ENCODE data around the gene PCDH15. TPM values are rescaled to one million over a fixed set of nuclear protein-coding genes. Genes with fewer than 3 reads are reported as not detected.

Gene PCDH15
- total and polyA plus RNA-seq, 7 experiments from 2014 or later: not detected

DNA sequence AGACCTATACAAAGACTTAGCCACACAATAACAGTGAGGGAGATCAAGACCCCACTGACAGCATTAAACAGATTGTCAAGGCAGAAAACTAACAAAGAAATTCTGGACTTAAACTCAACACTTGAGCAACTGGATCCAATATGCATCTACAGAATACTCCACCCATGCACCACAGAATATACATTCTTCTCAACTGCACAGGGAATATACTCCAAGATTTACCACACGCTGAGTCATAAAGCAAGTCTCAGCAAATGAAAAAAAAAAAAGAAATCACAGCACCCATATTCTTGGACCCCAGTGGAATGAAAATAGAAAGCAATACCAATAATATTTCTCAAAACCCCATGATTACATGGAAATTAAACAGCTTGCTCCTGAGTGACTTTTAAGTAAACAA lies 680.2 kb downstream of the PCDH15 start:
- Histone ChIP-seq H3K27me3 (ENCODE audit: control insufficient read depth in 2 of 2, insufficient read depth in 2 of 2, low read length in 2 of 2) (no peaks in the 10 kb centered on the region), H3K4me1 (ENCODE audit: control insufficient read depth in 2 of 2, insufficient read depth in 2 of 2, low read length in 2 of 2) (no peaks in the 10 kb centered on the region), H3K4me3 (ENCODE audit: low read length) (no peak overlapping the region), H3K9me3 (ENCODE audit: control insufficient read depth in 2 of 3, low read length in 3 of 3) (peaks cover 0 to 6% (median 0%) of the 10 kb centered on the region in 3 experiments), H3K36me3 (ENCODE audit: control insufficient read depth in 2 of 3, insufficient read depth in 3 of 3, low read length in 3 of 3) (no peaks in the 10 kb centered on the region), H3K27ac (ENCODE audit: low read depth, low read length) (no peak overlapping the region)
- ChIA-PET CTCF (no interaction called here), POLR2A (no interaction called here)
- H3K27ac Mint-ChIP-seq: no peak overlapping the region
- H3K27me3 Mint-ChIP-seq: no peaks in the 10 kb centered on the region
- H3K4me1 Mint-ChIP-seq: no peaks in the 10 kb centered on the region
- peaks cover 5 to 43% (median 8%) of the 10 kb centered on the region in 11 donors for H3K9me3 Mint-ChIP-seq
- ATAC-seq: no peak
- intact Hi-C loops (cut with micrococcal nuclease): no loop called here
- no peak overlapping the region for H3K4me3 Mint-ChIP-seq
- peaks cover 0 to under 1% (median 0%) of the 10 kb centered on the region in 5 donors for H3K36me3 Mint-ChIP-seq
- DNase-seq: no peak

DNA sequence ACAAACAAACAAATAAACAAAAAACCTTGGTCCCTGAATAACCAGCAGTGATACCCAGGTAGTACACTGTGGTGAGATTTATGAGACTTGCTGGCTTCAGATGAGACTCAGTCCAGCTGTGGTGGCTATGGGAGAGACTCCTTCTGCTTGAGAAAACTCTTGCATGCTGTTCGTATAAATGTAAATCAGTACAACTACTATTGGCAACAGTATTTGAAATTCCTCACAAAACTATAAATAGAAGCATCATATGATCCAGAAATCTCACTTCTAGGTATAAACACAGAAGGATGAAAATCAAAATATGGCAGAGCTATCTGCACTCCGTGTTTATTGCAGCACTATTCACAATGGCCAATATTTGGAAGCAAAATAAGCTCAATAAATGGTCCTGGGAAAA lies 692.1 kb downstream of the PCDH15 start:
- no peak overlapping the region for H3K4me3 Mint-ChIP-seq
- H3K9me3 ChIP-seq (ENCODE audit: control insufficient read depth in 2 of 3, low read length in 3 of 3): no peaks in the 10 kb centered on the region
- H3K4me1 Mint-ChIP-seq: no peaks in the 10 kb centered on the region
- intact Hi-C loops (cut with micrococcal nuclease): no loop called here
- H3K27me3 ChIP-seq (ENCODE audit: control insufficient read depth in 2 of 2, insufficient read depth in 2 of 2, low read length in 2 of 2): no peaks in the 10 kb centered on the region
- ATAC-seq (no peak), DNase-seq (no peak)
- CTCF ChIA-PET: no interaction called here
- H3K4me1 ChIP-seq (ENCODE audit: control insufficient read depth in 2 of 2, insufficient read depth in 2 of 2, low read length in 2 of 2): no peaks in the 10 kb centered on the region
- no peaks in the 10 kb centered on the region for H3K36me3 ChIP-seq (ENCODE audit: control insufficient read depth in 2 of 3, insufficient read depth in 3 of 3, low read length in 3 of 3)
- peaks cover 0 to 20% (median 3%) of the 10 kb centered on the region in 11 donors for H3K9me3 Mint-ChIP-seq
- H3K4me3 ChIP-seq (ENCODE audit: low read length): no peak overlapping the region
- H3K27me3 Mint-ChIP-seq: no peaks in the 10 kb centered on the region
- POLR2A ChIA-PET: no interaction called here
- no peak overlapping the region for H3K27ac Mint-ChIP-seq
- H3K36me3 Mint-ChIP-seq: no peaks in the 10 kb centered on the region
- H3K27ac ChIP-seq (ENCODE audit: low read depth, low read length): no peak overlapping the region

DNA sequence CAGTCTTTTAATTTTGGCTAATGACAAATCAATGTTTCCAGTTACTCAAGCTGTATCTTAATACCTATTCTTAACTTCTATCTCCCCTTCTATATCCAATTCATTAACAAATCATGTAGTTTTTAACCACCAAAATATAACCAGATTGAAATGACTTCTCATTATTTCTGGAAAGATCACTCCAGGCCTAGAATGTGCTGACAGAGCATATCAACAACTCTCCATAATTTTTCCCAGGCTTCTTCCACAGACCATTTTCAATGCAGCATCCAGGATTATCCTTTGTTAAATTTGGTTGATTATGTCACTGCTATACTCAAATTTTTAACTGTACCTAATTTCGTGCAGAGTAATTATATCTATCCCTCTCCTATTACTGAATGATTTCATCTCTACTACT lies 704.1 kb downstream of the PCDH15 start:
- no peaks in the 10 kb centered on the region for H3K4me1 Mint-ChIP-seq
- no peak for ATAC-seq
- no peaks in the 10 kb centered on the region for H3K27me3 ChIP-seq (ENCODE audit: control insufficient read depth in 2 of 2, insufficient read depth in 2 of 2, low read length in 2 of 2)

DNA sequence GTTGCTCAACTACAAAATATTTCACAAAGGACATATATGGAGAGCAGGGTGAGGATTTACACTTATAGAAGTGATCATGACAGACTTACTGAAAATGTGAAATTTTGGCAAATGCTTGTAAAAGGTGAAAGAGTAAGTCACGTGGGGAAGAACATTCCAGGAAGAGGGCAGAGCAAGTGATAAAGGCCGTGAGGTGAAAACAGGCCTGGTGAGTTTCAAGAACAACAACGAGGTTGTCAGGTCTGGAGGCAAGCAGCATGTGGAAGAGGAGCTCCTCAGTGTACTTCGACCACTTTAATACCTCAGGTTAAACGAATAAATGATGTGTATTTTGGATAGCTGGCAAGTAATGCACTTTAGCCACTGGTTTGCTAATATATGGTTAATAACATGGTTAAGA lies 706.7 kb downstream of the PCDH15 start:
- no peaks in the 10 kb centered on the region for H3K27me3 Mint-ChIP-seq
- H3K4me1 ChIP-seq (ENCODE audit: control insufficient read depth in 2 of 2, insufficient read depth in 2 of 2, low read length in 2 of 2): no peaks in the 10 kb centered on the region
- ATAC-seq: no peak
- CTCF ChIA-PET: no interaction called here
- no peaks in the 10 kb centered on the region for H3K9me3 ChIP-seq (ENCODE audit: control insufficient read depth in 2 of 3, low read length in 3 of 3)
- no peak overlapping the region for H3K4me3 ChIP-seq (ENCODE audit: low read length)
- H3K4me3 Mint-ChIP-seq: no peak overlapping the region
- no peaks in the 10 kb centered on the region for H3K36me3 ChIP-seq (ENCODE audit: control insufficient read depth in 2 of 3, insufficient read depth in 3 of 3, low read length in 3 of 3)
- H3K9me3 Mint-ChIP-seq: peaks cover 0 to 19% (median 3%) of the 10 kb centered on the region in 11 donors
- H3K27ac Mint-ChIP-seq: no peak overlapping the region
- H3K27me3 ChIP-seq (ENCODE audit: control insufficient read depth in 2 of 2, insufficient read depth in 2 of 2, low read length in 2 of 2): no peaks in the 10 kb centered on the region
- POLR2A ChIA-PET: no interaction called here
- no peaks in the 10 kb centered on the region for H3K4me1 Mint-ChIP-seq
- no peak for DNase-seq
- intact Hi-C loops (cut with micrococcal nuclease): no loop called here
- no peaks in the 10 kb centered on the region for H3K36me3 Mint-ChIP-seq
- H3K27ac ChIP-seq (ENCODE audit: low read depth, low read length): no peak overlapping the region

More for the DNA sequence above, 704.1 kb downstream of the PCDH15 start:
- Histone ChIP-seq H3K36me3 (ENCODE audit: control insufficient read depth in 2 of 3, insufficient read depth in 3 of 3, low read length in 3 of 3) (no peaks in the 10 kb centered on the region), H3K9me3 (ENCODE audit: control insufficient read depth in 2 of 3, low read length in 3 of 3) (no peaks in the 10 kb centered on the region), H3K27ac (ENCODE audit: low read depth, low read length) (no peak overlapping the region), H3K4me1 (ENCODE audit: control insufficient read depth in 2 of 2, insufficient read depth in 2 of 2, low read length in 2 of 2) (no peaks in the 10 kb centered on the region), H3K4me3 (ENCODE audit: low read length) (no peak overlapping the region)
- DNase-seq: no peak
- H3K36me3 Mint-ChIP-seq: no peaks in the 10 kb centered on the region
- ChIA-PET POLR2A (no interaction called here), CTCF (no interaction called here)
- no peaks in the 10 kb centered on the region for H3K27me3 Mint-ChIP-seq
- H3K27ac Mint-ChIP-seq: no peak overlapping the region
- intact Hi-C loops (cut with micrococcal nuclease): no loop called here
- H3K4me3 Mint-ChIP-seq: no peak overlapping the region
- H3K9me3 Mint-ChIP-seq: peaks cover 0 to 25% (median 6%) of the 10 kb centered on the region in 11 donors

DNA sequence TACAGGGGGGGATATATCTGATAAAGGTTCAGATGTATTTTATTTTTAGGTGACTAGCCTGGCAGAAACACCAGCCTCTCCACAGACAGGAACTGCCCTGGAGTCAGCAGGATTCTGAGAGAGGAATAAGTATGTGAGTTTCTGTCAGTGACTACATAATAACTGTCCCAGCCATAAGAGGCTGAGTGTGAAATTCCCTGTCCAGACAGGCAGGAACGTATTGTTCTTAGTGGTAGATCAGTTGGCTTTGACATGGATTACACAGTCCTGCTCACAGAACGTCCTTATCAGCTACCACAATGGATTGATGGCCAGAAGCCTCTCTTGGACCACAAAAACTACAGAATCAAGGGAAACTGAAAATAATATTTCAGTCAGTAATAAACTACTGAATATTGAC lies 709.8 kb downstream of the PCDH15 start:
- DNase-seq (no peak), ATAC-seq (no peak)
- H3K4me3 Mint-ChIP-seq: no peak overlapping the region
- H3K36me3 Mint-ChIP-seq: no peaks in the 10 kb centered on the region
- H3K4me3 ChIP-seq (ENCODE audit: low read length): no peak overlapping the region
- no peaks in the 10 kb centered on the region for H3K36me3 ChIP-seq (ENCODE audit: control insufficient read depth in 2 of 3, insufficient read depth in 3 of 3, low read length in 3 of 3)
- no peaks in the 10 kb centered on the region for H3K27me3 Mint-ChIP-seq
- H3K9me3 Mint-ChIP-seq: peaks cover 0 to 17% (median 4%) of the 10 kb centered on the region in 11 donors
- no peak overlapping the region for H3K27ac ChIP-seq (ENCODE audit: low read depth, low read length)
- CTCF ChIA-PET: no interaction called here
- intact Hi-C loops (cut with micrococcal nuclease): no loop called here
- no peaks in the 10 kb centered on the region for H3K9me3 ChIP-seq (ENCODE audit: control insufficient read depth in 2 of 3, low read length in 3 of 3)
- no peaks in the 10 kb centered on the region for H3K4me1 Mint-ChIP-seq
- POLR2A ChIA-PET: no interaction called here
- no peak overlapping the region for H3K27ac Mint-ChIP-seq
- no peaks in the 10 kb centered on the region for H3K27me3 ChIP-seq (ENCODE audit: control insufficient read depth in 2 of 2, insufficient read depth in 2 of 2, low read length in 2 of 2)
- no peaks in the 10 kb centered on the region for H3K4me1 ChIP-seq (ENCODE audit: control insufficient read depth in 2 of 2, insufficient read depth in 2 of 2, low read length in 2 of 2)

DNA sequence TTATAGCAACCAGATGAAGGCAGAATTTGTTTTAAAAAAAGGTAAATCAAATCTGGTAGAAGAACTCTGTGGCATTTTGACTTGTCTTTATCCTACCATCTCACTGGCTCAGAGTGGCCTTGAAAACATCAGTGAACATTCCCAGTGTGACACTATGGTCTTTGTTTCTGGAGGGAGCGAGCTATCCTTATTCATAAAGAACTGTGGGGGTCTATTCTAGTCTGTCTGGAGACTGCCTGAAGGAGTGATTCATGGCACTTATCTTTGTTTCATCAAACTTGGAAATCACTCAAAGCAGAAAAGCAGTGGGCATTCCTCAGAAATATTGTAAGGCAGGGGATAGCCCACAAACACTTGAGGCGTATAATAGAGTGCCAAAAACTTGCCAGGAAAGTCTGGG lies 719.1 kb downstream of the PCDH15 start:
- Histone ChIP-seq H3K27ac (ENCODE audit: low read depth, low read length) (no peak overlapping the region), H3K36me3 (ENCODE audit: control insufficient read depth in 2 of 3, insufficient read depth in 3 of 3, low read length in 3 of 3) (no peaks in the 10 kb centered on the region), H3K27me3 (ENCODE audit: control insufficient read depth in 2 of 2, insufficient read depth in 2 of 2, low read length in 2 of 2) (no peaks in the 10 kb centered on the region), H3K9me3 (ENCODE audit: control insufficient read depth in 2 of 3, low read length in 3 of 3) (no peaks in the 10 kb centered on the region), H3K4me3 (ENCODE audit: low read length) (no peak overlapping the region), H3K4me1 (ENCODE audit: control insufficient read depth in 2 of 2, insufficient read depth in 2 of 2, low read length in 2 of 2) (no peaks in the 10 kb centered on the region)
- ATAC-seq (no peak), DNase-seq (no peak)
- no peaks in the 10 kb centered on the region for H3K27me3 Mint-ChIP-seq
- H3K36me3 Mint-ChIP-seq: no peaks in the 10 kb centered on the region
- H3K4me3 Mint-ChIP-seq: no peak overlapping the region
- H3K9me3 Mint-ChIP-seq: peaks cover 0 to 25% (median 2%) of the 10 kb centered on the region in 11 donors
- CTCF ChIA-PET: no interaction called here
- H3K4me1 Mint-ChIP-seq: no peaks in the 10 kb centered on the region
- POLR2A ChIA-PET: no interaction called here
- no peak overlapping the region for H3K27ac Mint-ChIP-seq
- intact Hi-C loops (cut with micrococcal nuclease): no loop called here

DNA sequence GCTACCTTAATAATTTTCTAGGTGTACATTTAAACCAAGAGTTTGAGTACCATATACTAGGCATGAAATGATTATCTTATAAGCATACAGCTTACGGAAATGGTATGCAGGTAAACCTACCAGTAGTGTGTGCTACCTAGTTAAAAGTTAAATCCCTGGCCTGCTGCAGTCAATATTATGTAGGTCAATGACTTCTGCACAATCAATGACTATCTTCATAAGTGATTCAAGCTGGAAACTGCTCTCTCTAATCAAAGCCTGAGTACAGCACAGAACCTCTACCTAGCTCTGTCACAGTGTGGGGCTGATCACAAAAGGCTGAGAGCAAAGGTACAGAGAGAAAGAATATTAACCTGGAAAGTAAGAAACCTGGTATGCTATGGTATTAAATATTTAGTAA lies 733.7 kb downstream of the PCDH15 start:
- intact Hi-C loops (cut with micrococcal nuclease): no loop called here
- ATAC-seq: no peak
- Mint-ChIP-seq H3K4me1 (no peaks in the 10 kb centered on the region), H3K4me3 (no peak overlapping the region), H3K9me3 (peaks cover 0 to 11% (median 0%) of the 10 kb centered on the region in 11 donors), H3K27me3 (no peaks in the 10 kb centered on the region), H3K27ac (no peak overlapping the region), H3K36me3 (no peaks in the 10 kb centered on the region)
- no peaks in the 10 kb centered on the region for H3K36me3 ChIP-seq (ENCODE audit: control insufficient read depth in 2 of 3, insufficient read depth in 3 of 3, low read length in 3 of 3)
- DNase-seq: no peak
- H3K27me3 ChIP-seq (ENCODE audit: control insufficient read depth in 2 of 2, insufficient read depth in 2 of 2, low read length in 2 of 2): no peaks in the 10 kb centered on the region
- ChIA-PET CTCF (no interaction called here), POLR2A (no interaction called here)
- no peaks in the 10 kb centered on the region for H3K4me1 ChIP-seq (ENCODE audit: control insufficient read depth in 2 of 2, insufficient read depth in 2 of 2, low read length in 2 of 2)
- H3K27ac ChIP-seq (ENCODE audit: low read depth, low read length): no peak overlapping the region
- no peak overlapping the region for H3K4me3 ChIP-seq (ENCODE audit: low read length)
- H3K9me3 ChIP-seq (ENCODE audit: control insufficient read depth in 2 of 3, low read length in 3 of 3): no peaks in the 10 kb centered on the region
